NCI-H2107 treated with DMSO at 0.1 percent for 48 hours (cell line): ENCODE measurements around the gene SMARCD1.

ENCODE experiments used
- DNase-seq: peaks from one replicate; lab custom pipeline; 2025; ENCODE audit not compliant: unreplicated experiment; lab: John Stamatoyannopoulos, UW

Gene SMARCD1

GRCh38 chr12:50057000-50057841 is 27.9 kb upstream of the SMARCD1 start, which contains the start of gene ASIC1:
ASIC1 (plus strand) TSS chr12:50057596; CDS start chr12:50058767, 1,171 bp downstream.
- no peak for DNase-seq

- no peak for DNase-seq
Measured at GRCh38 chr12:50057896-50058670, 27.1 kb upstream of the SMARCD1 start.

- DNase-seq, result no peak
Measured at GRCh38 chr12:50058743-50059312, 26.3 kb upstream of the SMARCD1 start.

- DNase-seq, result no peak
Measured at GRCh38 chr12:50059440-50060119, 25.6 kb upstream of the SMARCD1 start.

- DNase-seq, result no peak
Measured at GRCh38 chr12:50060120-50060468, 25.0 kb upstream of the SMARCD1 start.

GRCh38 chr12:50061171-50061570 is 24.0 kb upstream of the SMARCD1 start:
- no peak for DNase-seq

GRCh38 chr12:50061946-50062686 is 23.0 kb upstream of the SMARCD1 start:
- no peak for DNase-seq

- no peak for DNase-seq
Measured at GRCh38 chr12:50062728-50063460, 22.2 kb upstream of the SMARCD1 start.

GRCh38 chr12:50065726-50066310 is 19.3 kb upstream of the SMARCD1 start:
- DNase-seq, result no peak

- DNase-seq, result no peak
Measured at GRCh38 chr12:50066402-50066801, 18.7 kb upstream of the SMARCD1 start.

GRCh38 chr12:50069069-50069468 is 16.1 kb upstream of the SMARCD1 start:
- DNase-seq, result no peak

- DNase-seq, result no peak
Measured at GRCh38 chr12:50069539-50069938, 15.6 kb upstream of the SMARCD1 start.

- peak; percentile 74 for DNase-seq
Measured at GRCh38 chr12:50070314-50071060, 14.7 kb upstream of the SMARCD1 start.

GRCh38 chr12:50072198-50072907 is 12.8 kb upstream of the SMARCD1 start:
- no peak for DNase-seq

- no peak for DNase-seq
Measured at GRCh38 chr12:50073206-50073605, 11.9 kb upstream of the SMARCD1 start.

GRCh38 chr12:50073712-50074111 is 11.4 kb upstream of the SMARCD1 start:
- DNase-seq, result no peak

GRCh38 chr12:50074936-50075807 is 10.0 kb upstream of the SMARCD1 start:
- DNase-seq, result peak; percentile 49
